Fibroblast of lung (primary cell): ENCODE measurements around the gene NUMA1. TPM values are rescaled to one million over a fixed set of nuclear protein-coding genes. Genes with fewer than 3 reads are reported as not detected.

Experiments used
- DNase-seq, 2 donors: peaks; one replicate each; pipeline versions ENCODE4 v3.0.0 to v3.0.0-alpha.2; 2010; ENCODE audit warnings: low read depth in 2 of 2
- H2AFZ ChIP-seq: 2 replicates; pipeline ENCODE4 v1.5.1; 2012; ENCODE audit warnings: low read length, control low read depth, inconsistent platforms
- H3K27ac ChIP-seq: 2 replicates; pipeline ENCODE4 v1.5.1; 2011; ENCODE audit warnings: low read length, control low read depth; ENCODE audit not compliant: insufficient read depth
- H3K27me3 ChIP-seq: 2 replicates; pipeline ENCODE4 v1.5.1; 2011; ENCODE audit warnings: mild to moderate bottlenecking, low read length; ENCODE audit not compliant: control insufficient read depth, insufficient read depth
- H3K36me3 ChIP-seq: 2 replicates; pipeline ENCODE4 v1.5.1; 2011; ENCODE audit warnings: low read length; ENCODE audit not compliant: control insufficient read depth, insufficient read depth
- H3K4me1 ChIP-seq: 2 replicates; pipeline ENCODE4 v1.5.1; 2011; ENCODE audit warnings: low read length; ENCODE audit not compliant: control insufficient read depth, insufficient read depth; ENCODE audit errors: extremely low read depth
- H3K4me2 ChIP-seq: 2 replicates; pipeline ENCODE4 v1.5.1; 2011; ENCODE audit warnings: low read length, control low read depth; ENCODE audit not compliant: insufficient read depth; ENCODE audit errors: extremely low read depth
- H3K4me3 ChIP-seq, 4 experiments: fragments of 200-600 bp in 1 of 4; sonication (generic) in 1 of 4; replicated peaks in 1 of 4; 2 replicates each; pipeline ENCODE4 v1.5.1; 2011 to 2016; ENCODE audit warnings: low read length in 4 of 4, low read depth in 3 of 4, mild to moderate bottlenecking in 3 of 4, control low read depth in 2 of 4, inconsistent platforms in 1 of 4, mixed read lengths in 1 of 4; ENCODE audit not compliant: insufficient read depth in 1 of 4; ENCODE audit errors: control extremely low read depth in 1 of 4
- H3K79me2 ChIP-seq: 2 replicates; pipeline ENCODE4 v1.5.1; 2012; ENCODE audit warnings: mild to moderate bottlenecking, low read length, inconsistent platforms; ENCODE audit not compliant: control insufficient read depth, insufficient read depth
- H3K9ac ChIP-seq: 2 replicates; pipeline ENCODE4 v1.5.1; 2011; ENCODE audit warnings: mild to moderate bottlenecking, low read length, control low read depth; ENCODE audit not compliant: insufficient read depth
- H3K9me3 ChIP-seq: 2 replicates; pipeline ENCODE4 v1.5.1; 2012; ENCODE audit warnings: low read depth, low read length; ENCODE audit not compliant: control insufficient read depth, insufficient read depth
- H4K20me1 ChIP-seq: 2 replicates; pipeline ENCODE4 v1.5.1; 2011; ENCODE audit warnings: low read length; ENCODE audit not compliant: control insufficient read depth, insufficient read depth; ENCODE audit errors: extremely low read depth
- CTCF ChIP-seq, 2 donors: IDR thresholded peaks in 1 of 2; conservative IDR thresholded peaks in 1 of 2; 1 replicate in 1 of 2; 2 replicates in 1 of 2; pipeline ENCODE4 v1.5.1; 2011 to 2012; ENCODE audit warnings: low read length in 2 of 2, control low read depth in 1 of 2, inconsistent platforms in 1 of 2, low read depth in 1 of 2, mild to moderate bottlenecking in 1 of 2
- EZH2 ChIP-seq: IDR thresholded peaks from 2 replicates; pipeline ENCODE4 v1.5.1; 2012; ENCODE audit warnings: low read length, control low read depth, mild to moderate bottlenecking; ENCODE audit errors: missing control alignments
- polyA plus RNA-seq, 2 donors: library from polyadenylated mRNA; depleted of rRNA in 1 of 2; stranded (reverse) in 1 of 2; unstranded in 1 of 2; fragments of >200 nt; gene quantifications; 2 replicates each; pipeline ENCODE4 v1.2.1, GENCODE V29; 2011 to 2012; ENCODE audit warnings: missing spikeins in 1 of 2
- total RNA-seq: library from RNA; depleted of rRNA; stranded (reverse); fragments of >200 nt; gene quantifications from 2 replicates; pipeline ENCODE4 v1.2.1, GENCODE V29; 2014

Gene NUMA1
- total and polyA plus RNA-seq, 2 donors (not counting 1 experiment from before 2014, with no cell fraction given) = 59.0 to 247 TPM

- peak overlapping the region; percentile 73 for H3K4me2 ChIP-seq
- no peak overlapping the region for H3K9ac ChIP-seq
- no peak overlapping the region for H3K4me3 ChIP-seq
- H2AFZ ChIP-seq = no peak overlapping the region
- no peaks in the 10 kb centered on the region for H3K9me3 ChIP-seq
- peaks cover 23% of the 10 kb centered on the region for H3K4me1 ChIP-seq
- H3K27me3 ChIP-seq = no peaks in the 10 kb centered on the region
- TF ChIP-seq CTCF (conservative IDR thresholded peaks at IDR 0.05 in 1 of 2, IDR thresholded peaks at IDR 0.05 in 1 of 2; ENCODE audit: low read depth in 1 of 2, low read length in 2 of 2) (no peak), EZH2 (no peak)
- H3K36me3 ChIP-seq = peaks cover 69% of the 10 kb centered on the region
- peaks cover 17% of the 10 kb centered on the region for H3K79me2 ChIP-seq
- peak; percentile 44 to 49 for DNase-seq
- no peaks in the 10 kb centered on the region for H4K20me1 ChIP-seq
- H3K27ac ChIP-seq = peak overlapping the region; percentile 34
These were observed 66.3 kb downstream of the NUMA1 start for GRCh38 chr11:72013765-72014711.

- H3K27ac ChIP-seq = peak overlapping the region; percentile 53
- H4K20me1 ChIP-seq = no peaks in the 10 kb centered on the region
- peak; percentile 85 to 93 for DNase-seq
- TF ChIP-seq CTCF (conservative IDR thresholded peaks at IDR 0.05 in 1 of 2, IDR thresholded peaks at IDR 0.05 in 1 of 2; ENCODE audit: low read depth in 1 of 2, low read length in 2 of 2) (no peak), EZH2 (no peak)
- H3K4me3 ChIP-seq = no peak overlapping the region
- no peaks in the 10 kb centered on the region for H3K9me3 ChIP-seq
- no peak overlapping the region for H2AFZ ChIP-seq
- peaks cover 71% of the 10 kb centered on the region for H3K36me3 ChIP-seq
- peaks cover 17% of the 10 kb centered on the region for H3K79me2 ChIP-seq
- H3K27me3 ChIP-seq = no peaks in the 10 kb centered on the region
- H3K4me2 ChIP-seq = peak overlapping the region; percentile 73
- H3K4me1 ChIP-seq = peaks cover 23% of the 10 kb centered on the region
- H3K9ac ChIP-seq = no peak overlapping the region
These were observed 67.2 kb downstream of the NUMA1 start for GRCh38 chr11:72012897-72013721.

- no peak overlapping the region for H2AFZ ChIP-seq
- H3K79me2 ChIP-seq = peaks cover 17% of the 10 kb centered on the region
- no peak overlapping the region for H3K4me2 ChIP-seq
- no peak for DNase-seq
- peaks cover 23% of the 10 kb centered on the region for H3K4me1 ChIP-seq
- H3K36me3 ChIP-seq = peaks cover 64% of the 10 kb centered on the region
- no peaks in the 10 kb centered on the region for H3K27me3 ChIP-seq
- TF ChIP-seq CTCF (conservative IDR thresholded peaks at IDR 0.05 in 1 of 2, IDR thresholded peaks at IDR 0.05 in 1 of 2; ENCODE audit: low read depth in 1 of 2, low read length in 2 of 2) (no peak), EZH2 (no peak)
- no peaks in the 10 kb centered on the region for H4K20me1 ChIP-seq
- H3K9me3 ChIP-seq = no peaks in the 10 kb centered on the region
- H3K9ac ChIP-seq = no peak overlapping the region
- no peak overlapping the region for H3K4me3 ChIP-seq
- peak overlapping the region; percentile 53 for H3K27ac ChIP-seq
These were observed 68.2 kb downstream of the NUMA1 start for GRCh38 chr11:72012091-72012630.
